ENCODE measurements around the gene ADGRG3. TPM values are rescaled to one million over a fixed set of nuclear protein-coding genes. Genes with fewer than 3 reads are reported as not detected.

The ADGRG3 gene
- total and polyA plus RNA-seq, 10 of the 15 experiments (the other 5 are each of a cell fraction or from before 2014, with no cell fraction given) = 0.10 to 0.11 (median 0.10) TPM; not detected in 7

- in situ Hi-C loops (cut with MboI) = no loop called here
- H2AFZ ChIP-seq (ENCODE audit: control insufficient read depth, low read depth, low read length) = peak within 1 kb of the TSS; percentile 45
- RAD21 ChIA-PET (ENCODE audit: unreplicated experiment) = interaction anchor here (0.6 kb wide), 1 partner anchor 208 kb away, joined by 4 read pairs; no protein-coding TSS in a partner anchor
- CTCF ChIA-PET = no interaction called here
- no peak within 1 kb of the TSS for H3K27ac ChIP-seq (ENCODE audit: control insufficient read depth, insufficient read depth)
- H3K79me2 ChIP-seq (ENCODE audit: control insufficient read depth, insufficient read depth, low read length) = no peaks in the 10 kb centered on the region
- SMC1A ChIA-PET (ENCODE audit: uncharacterized antibody, unreplicated experiment) = interaction anchor here (0.6 to 1.1 kb wide), 2 partner anchors 41 to 113 kb away, joined by 3 read pairs; partner anchors contain the start of gene KATNB1
- H3K4me2 ChIP-seq (ENCODE audit: control insufficient read depth, insufficient read depth) = peak within 1 kb of the TSS; percentile 34; the same call in 1 of the 2 replicates
- H3K9ac ChIP-seq (ENCODE audit: control insufficient read depth, insufficient read depth, low read length) = no peak within 1 kb of the TSS
- BruUV-seq (replicated peaks) = no TSS peak
- no peak within 1 kb of the TSS for H3K4me3 ChIP-seq
- H3K4me1 ChIP-seq (ENCODE audit: control insufficient read depth, insufficient read depth, low read length) = peaks cover 6% of the 10 kb centered on the region
- intact Hi-C loops (cut with micrococcal nuclease; ENCODE audit: unreplicated experiment) = no loop called here
- H3K36me3 ChIP-seq (ENCODE audit: control insufficient read depth in 2 of 2, insufficient read depth in 2 of 2, low read length in 1 of 2) = no peaks in the 10 kb centered on the region
- no peaks in the 10 kb centered on the region for H3K9me3 ChIP-seq (replicated peaks; ENCODE audit: control insufficient read depth, insufficient read depth, low read length)
- no peak for DNase-seq (ENCODE audit: low read depth, low spot score)
- WGBS (ENCODE audit: insufficient coverage, insufficient replicate concordance, low lambda C conversion rate, missing lambda C conversion rate) = 17% methylated on average over 6 of the region's 8 CpGs
- no peak for FAIRE-seq
- TF ChIP-seq BMI1 (IDR thresholded peaks at IDR 0.05; ENCODE audit: borderline replicate concordance) = peak; percentile 83
- no peak for TF ChIP-seq EGR1 (IDR thresholded peaks at IDR 0.05; ENCODE audit: borderline replicate concordance in 1 of 2, low read depth in 2 of 2, low read length in 2 of 2)
- TF ChIP-seq, protein P1, sequence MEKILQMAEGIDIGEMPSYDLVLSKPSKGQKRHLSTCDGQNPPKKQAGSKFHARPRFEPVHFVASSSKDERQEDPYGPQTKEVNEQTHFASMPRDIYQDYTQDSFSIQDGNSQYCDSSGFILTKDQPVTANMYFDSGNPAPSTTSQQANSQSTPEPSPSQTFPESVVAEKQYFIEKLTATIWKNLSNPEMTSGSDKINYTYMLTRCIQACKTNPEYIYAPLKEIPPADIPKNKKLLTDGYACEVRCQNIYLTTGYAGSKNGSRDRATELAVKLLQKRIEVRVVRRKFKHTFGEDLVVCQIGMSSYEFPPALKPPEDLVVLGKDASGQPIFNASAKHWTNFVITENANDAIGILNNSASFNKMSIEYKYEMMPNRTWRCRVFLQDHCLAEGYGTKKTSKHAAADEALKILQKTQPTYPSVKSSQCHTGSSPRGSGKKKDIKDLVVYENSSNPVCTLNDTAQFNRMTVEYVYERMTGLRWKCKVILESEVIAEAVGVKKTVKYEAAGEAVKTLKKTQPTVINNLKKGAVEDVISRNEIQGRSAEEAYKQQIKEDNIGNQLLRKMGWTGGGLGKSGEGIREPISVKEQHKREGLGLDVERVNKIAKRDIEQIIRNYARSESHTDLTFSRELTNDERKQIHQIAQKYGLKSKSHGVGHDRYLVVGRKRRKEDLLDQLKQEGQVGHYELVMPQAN (conservative IDR thresholded peaks at IDR 0.05) = no peak
- TF ChIP-seq IKZF1 (conservative IDR thresholded peaks at IDR 0.05) = peak; percentile 26; the same call in 1 of the 2 replicates
- no peak for TF ChIP-seq NR2C2 (IDR thresholded peaks at IDR 0.05; ENCODE audit: borderline replicate concordance, control insufficient read depth, insufficient read length, low read depth)
- TF ChIP-seq SIX5 (IDR thresholded peaks at IDR 0.05; ENCODE audit: low read depth, low read length, severe bottlenecking) = peak; percentile 77
- TF ChIP-seq NR2C1 (IDR thresholded peaks at IDR 0.05) = peak; percentile 91
- TF ChIP-seq HDGF (IDR thresholded peaks at IDR 0.05) = 0 out of 2 replicates have a peak, but pooled peaks have one; percentile 44
- peak; percentile 70 for TF ChIP-seq HCFC1 (IDR thresholded peaks at IDR 0.05; ENCODE audit: low read length)
- TF ChIP-seq, protein P2, sequence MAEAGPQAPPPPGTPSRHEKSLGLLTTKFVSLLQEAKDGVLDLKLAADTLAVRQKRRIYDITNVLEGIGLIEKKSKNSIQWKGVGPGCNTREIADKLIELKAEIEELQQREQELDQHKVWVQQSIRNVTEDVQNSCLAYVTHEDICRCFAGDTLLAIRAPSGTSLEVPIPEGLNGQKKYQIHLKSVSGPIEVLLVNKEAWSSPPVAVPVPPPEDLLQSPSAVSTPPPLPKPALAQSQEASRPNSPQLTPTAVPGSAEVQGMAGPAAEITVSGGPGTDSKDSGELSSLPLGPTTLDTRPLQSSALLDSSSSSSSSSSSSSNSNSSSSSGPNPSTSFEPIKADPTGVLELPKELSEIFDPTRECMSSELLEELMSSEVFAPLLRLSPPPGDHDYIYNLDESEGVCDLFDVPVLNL (IDR thresholded peaks at IDR 0.05; ENCODE audit: low read depth, low read length) = no peak
- peak; percentile 79 for TF ChIP-seq GABPA (IDR thresholded peaks at IDR 0.05; ENCODE audit: low read depth)
- no peaks in the 10 kb centered on the region for H4K20me1 ChIP-seq (ENCODE audit: control insufficient read depth, insufficient read depth)
- POLR2A ChIA-PET = no interaction called here
- no peaks in the 10 kb centered on the region; a peak in 1 of 4 replicates for H3K27me3 ChIP-seq (replicated peaks in 1 of 2; ENCODE audit: control insufficient read depth in 2 of 2, insufficient read depth in 2 of 2, low read length in 1 of 2)
- ATAC-seq = peak; percentile 68
These were observed 26.9 kb downstream of the ADGRG3 start, which contains the start of gene DRC7 for GRCh38 chr16:57694725-57695679. DRC7 (plus strand) TSS chr16:57694806; CDS start chr16:57697950, 3,144 bp downstream.
